A673 (cell line): ENCODE data around the gene ADGRD1. TPM values are rescaled to one million over a fixed set of nuclear protein-coding genes. Genes with fewer than 3 reads are reported as not detected.

ENCODE experiments used
- BruUV-seq: library from RNA; stranded (reverse); fragments of 400-500 nt; replicated peaks from 2 replicates; lab custom pipeline; 2021; lab: Mats Ljungman, UMichigan
- CTCF ChIA-PET: fragments of 300-600 bp; sonication (Branson Sonifier 250); formaldehyde crosslinking; loops from one replicate; lab custom pipeline; 2022; ENCODE audit warnings: antibody characterized with exemption; lab: Charles Lee
- POLR2A ChIA-PET: fragments of 300-600 bp; sonication (Branson Sonifier 250); formaldehyde crosslinking; loops from one replicate; lab custom pipeline; 2022; ENCODE audit warnings: antibody characterized with exemption; ENCODE audit not compliant: low non-redundant PET; lab: Charles Lee
- DNase-seq: peaks from one replicate; pipeline ENCODE4 v3.0.0-alpha.2; 2015; ENCODE audit warnings: low spot score
- H3K27ac ChIP-seq: fragments of 200-600 bp; sonication (generic); 2 replicates; pipeline ENCODE4 v1.5.1; 2016; ENCODE audit warnings: mixed run types, low read depth, mild to moderate bottlenecking, mixed read lengths, antibody characterized with exemption, low read length; ENCODE audit not compliant: poor library complexity, severe bottlenecking
- H3K27me3 ChIP-seq: fragments of 200-600 bp; sonication (generic); replicated peaks from 2 replicates; pipeline ENCODE4 v1.6.1; 2017; ENCODE audit warnings: mixed run types, low read depth, mild to moderate bottlenecking, mixed read lengths, antibody characterized with exemption, low read length; ENCODE audit not compliant: insufficient read depth, poor library complexity
- H3K36me3 ChIP-seq: fragments of 200-600 bp; sonication (generic); 2 replicates; pipeline ENCODE4 v1.6.1; 2016; ENCODE audit warnings: mixed run types, mild to moderate bottlenecking, mixed read lengths, antibody characterized with exemption, low read length; ENCODE audit not compliant: insufficient read depth, poor library complexity, severe bottlenecking
- H3K4me1 ChIP-seq: fragments of 200-600 bp; sonication (generic); 2 replicates; pipeline ENCODE4 v1.6.1; 2017; ENCODE audit warnings: mixed run types, mild to moderate bottlenecking, mixed read lengths, antibody characterized with exemption, low read length; ENCODE audit not compliant: insufficient read depth, poor library complexity, severe bottlenecking
- H3K4me3 ChIP-seq: fragments of 200-600 bp; sonication (generic); 2 replicates; pipeline ENCODE4 v1.5.1; 2016; ENCODE audit warnings: low read depth, mixed run types, mild to moderate bottlenecking, mixed read lengths, low read length; ENCODE audit not compliant: poor library complexity, severe bottlenecking
- H3K9me3 ChIP-seq: fragments of 200-600 bp; sonication (generic); 2 replicates; pipeline ENCODE4 v1.6.1; 2016; ENCODE audit warnings: mixed run types, low read depth, mild to moderate bottlenecking, mixed read lengths, antibody characterized with exemption, low read length; ENCODE audit not compliant: poor library complexity, severe bottlenecking
- CTCF ChIP-seq: fragments of 300-800, 200-600 bp; sonication (generic); conservative IDR thresholded peaks from 2 replicates; pipeline ENCODE4 v1.5.1; 2017; ENCODE audit warnings: low read depth, mild to moderate bottlenecking, antibody characterized with exemption, low read length, moderate library complexity, mixed read lengths
- EZH2 ChIP-seq: fragments of 200-600 bp; sonication (generic); IDR thresholded peaks from 2 replicates; pipeline ENCODE4 v1.6.1; 2017; ENCODE audit warnings: borderline replicate concordance, low read depth, mild to moderate bottlenecking, mixed read lengths, antibody characterized with exemption, low read length; ENCODE audit not compliant: poor library complexity, severe bottlenecking
- intact Hi-C: fragments of 100-400 bp; cut with micrococcal nuclease; formaldehyde crosslinking; loops from one replicate; pipeline ENCODE4 v1.10.0; 2022; ENCODE audit not compliant: unreplicated experiment
- total RNA-seq: library from RNA; stranded (reverse); gene quantifications from 2 replicates; pipeline ENCODE4 v1.2.3, GENCODE V29; 2021

Gene ADGRD1
- total RNA-seq, 1 experiment from 2014 or later = not detected

GRCh38 chr12:130981074-130981742 is 27.5 kb downstream of the ADGRD1 start:
- TF ChIP-seq EZH2 (no peak), CTCF (no peak)
- DNase-seq = no peak
- intact Hi-C loops = no loop called here
- ChIA-PET POLR2A (no interaction called here), CTCF (no interaction called here)
- no peaks in the 10 kb centered on the region for H3K36me3 ChIP-seq
- H3K4me1 ChIP-seq = no peaks in the 10 kb centered on the region
- H3K27ac ChIP-seq = no peak overlapping the region
- H3K4me3 ChIP-seq = no peak overlapping the region
- BruUV-seq = no TSS peak
- no peaks in the 10 kb centered on the region for H3K27me3 ChIP-seq
- H3K9me3 ChIP-seq = no peaks in the 10 kb centered on the region

GRCh38 chr12:130981911-130982310 is 28.2 kb downstream of the ADGRD1 start:
- no peaks in the 10 kb centered on the region for H3K36me3 ChIP-seq
- no TSS peak for BruUV-seq
- intact Hi-C loops = no loop called here
- H3K9me3 ChIP-seq = no peaks in the 10 kb centered on the region
- no peak for TF ChIP-seq CTCF
- no peak for TF ChIP-seq EZH2
- H3K27me3 ChIP-seq = no peaks in the 10 kb centered on the region
- H3K4me3 ChIP-seq = no peak overlapping the region
- CTCF ChIA-PET = no interaction called here
- no peak for DNase-seq
- no peak overlapping the region for H3K27ac ChIP-seq
- POLR2A ChIA-PET = no interaction called here
- H3K4me1 ChIP-seq = no peaks in the 10 kb centered on the region

GRCh38 chr12:130982565-130983225 is 29.0 kb downstream of the ADGRD1 start:
- no peak for TF ChIP-seq CTCF
- TF ChIP-seq EZH2 = no peak
- Histone ChIP-seq H3K27ac (no peak overlapping the region), H3K4me3 (no peak overlapping the region), H3K4me1 (no peaks in the 10 kb centered on the region), H3K27me3 (no peaks in the 10 kb centered on the region), H3K9me3 (no peaks in the 10 kb centered on the region), H3K36me3 (no peaks in the 10 kb centered on the region)
- ChIA-PET POLR2A (no interaction called here), CTCF (no interaction called here)
- no peak for DNase-seq
- no TSS peak for BruUV-seq
- intact Hi-C loops = no loop called here
